HUES48 (cell line): ENCODE data around the gene NPAS3.

Experiments
- H3K27ac ChIP-seq: one replicate; pipeline ENCODE4 v1.7.0; 2013; ENCODE audit warnings: low read depth, low read length, inconsistent platforms
- H3K27me3 ChIP-seq: 2 replicates; pipeline ENCODE4 v1.6.1; 2013; ENCODE audit warnings: mild to moderate bottlenecking, low read length; ENCODE audit not compliant: control insufficient read depth, insufficient read depth
- H3K36me3 ChIP-seq: 2 replicates; pipeline ENCODE4 v1.6.1; 2013; ENCODE audit warnings: low read length; ENCODE audit not compliant: control insufficient read depth, insufficient read depth
- H3K4me1 ChIP-seq: 2 replicates; pipeline ENCODE4 v1.6.1; 2013; ENCODE audit warnings: mild to moderate bottlenecking, low read length; ENCODE audit not compliant: control insufficient read depth, insufficient read depth
- H3K4me3 ChIP-seq: 2 replicates; pipeline ENCODE4 v1.5.1; 2013; ENCODE audit warnings: mild to moderate bottlenecking, low read depth, low read length
- H3K9ac ChIP-seq: 2 replicates; pipeline ENCODE4 v1.6.1; 2013; ENCODE audit warnings: mild to moderate bottlenecking, low read depth, low read length, moderate library complexity
- H3K9me3 ChIP-seq: 2 replicates; pipeline ENCODE4 v1.6.1; 2013; ENCODE audit warnings: low read length; ENCODE audit not compliant: control insufficient read depth, insufficient read depth

The NPAS3 gene

GRCh38 chr14:33555710-33556350 is 617.2 kb downstream of the NPAS3 start:
- H3K9me3 ChIP-seq, result no peaks in the 10 kb centered on the region
- peaks cover 8% of the 10 kb centered on the region for H3K4me1 ChIP-seq
- H3K9ac ChIP-seq, result no peak overlapping the region
- no peak overlapping the region for H3K27ac ChIP-seq
- no peak overlapping the region for H3K4me3 ChIP-seq
- no peaks in the 10 kb centered on the region for H3K27me3 ChIP-seq
- no peaks in the 10 kb centered on the region for H3K36me3 ChIP-seq

GRCh38 chr14:33556382-33557121 is 617.9 kb downstream of the NPAS3 start:
- H3K27me3 ChIP-seq, result no peaks in the 10 kb centered on the region
- no peak overlapping the region for H3K27ac ChIP-seq
- no peak overlapping the region for H3K4me3 ChIP-seq
- no peaks in the 10 kb centered on the region for H3K9me3 ChIP-seq
- no peak overlapping the region for H3K9ac ChIP-seq
- no peaks in the 10 kb centered on the region for H3K36me3 ChIP-seq
- peaks cover 11% of the 10 kb centered on the region for H3K4me1 ChIP-seq

GRCh38 chr14:33560718-33561431 is 622.2 kb downstream of the NPAS3 start:
- H3K9me3 ChIP-seq, result no peaks in the 10 kb centered on the region
- H3K36me3 ChIP-seq, result no peaks in the 10 kb centered on the region
- H3K27me3 ChIP-seq, result no peaks in the 10 kb centered on the region
- no peak overlapping the region for H3K9ac ChIP-seq
- H3K27ac ChIP-seq, result no peak overlapping the region
- H3K4me3 ChIP-seq, result no peak overlapping the region
- H3K4me1 ChIP-seq, result peaks cover 20% of the 10 kb centered on the region; the same call in 1 of the 2 replicates

- Histone ChIP-seq H3K27ac (no peak overlapping the region), H3K36me3 (no peaks in the 10 kb centered on the region), H3K4me3 (no peak overlapping the region), H3K4me1 (peaks cover 20% of the 10 kb centered on the region; the same call in 1 of the 2 replicates), H3K9ac (no peak overlapping the region), H3K27me3 (no peaks in the 10 kb centered on the region), H3K9me3 (no peaks in the 10 kb centered on the region)
Measured at GRCh38 chr14:33561488-33562175, 623.0 kb downstream of the NPAS3 start.

- Histone ChIP-seq H3K4me1 (peaks cover 20% of the 10 kb centered on the region; the same call in 1 of the 2 replicates), H3K36me3 (no peaks in the 10 kb centered on the region), H3K4me3 (no peak overlapping the region), H3K27ac (no peak overlapping the region), H3K27me3 (no peaks in the 10 kb centered on the region), H3K9me3 (no peaks in the 10 kb centered on the region), H3K9ac (no peak overlapping the region)
Measured at GRCh38 chr14:33563191-33563900, 624.7 kb downstream of the NPAS3 start.

- Histone ChIP-seq H3K36me3 (no peaks in the 10 kb centered on the region), H3K4me1 (peaks cover 20% of the 10 kb centered on the region; the same call in 1 of the 2 replicates), H3K4me3 (no peak overlapping the region)
Measured at GRCh38 chr14:33563901-33564197, 625.2 kb downstream of the NPAS3 start.

GRCh38 chr14:33564774-33565630 is 626.3 kb downstream of the NPAS3 start:
- Histone ChIP-seq H3K36me3 (no peaks in the 10 kb centered on the region), H3K27ac (peak overlapping the region; percentile 70), H3K4me1 (peaks cover 28% of the 10 kb centered on the region), H3K9me3 (no peaks in the 10 kb centered on the region), H3K9ac (no peak overlapping the region), H3K27me3 (no peaks in the 10 kb centered on the region), H3K4me3 (no peak overlapping the region)

More at GRCh38 chr14:33563901-33564197, 625.2 kb downstream of the NPAS3 start:
- Histone ChIP-seq H3K27ac (no peak overlapping the region), H3K9me3 (no peaks in the 10 kb centered on the region), H3K27me3 (no peaks in the 10 kb centered on the region), H3K9ac (no peak overlapping the region)

GRCh38 chr14:33566082-33566481 is 627.4 kb downstream of the NPAS3 start:
- Histone ChIP-seq H3K27ac (no peak overlapping the region), H3K9ac (no peak overlapping the region), H3K4me1 (peaks cover 32% of the 10 kb centered on the region), H3K9me3 (no peaks in the 10 kb centered on the region), H3K4me3 (no peak overlapping the region), H3K36me3 (no peaks in the 10 kb centered on the region), H3K27me3 (no peaks in the 10 kb centered on the region)

- H3K36me3 ChIP-seq, result no peaks in the 10 kb centered on the region
- no peak overlapping the region for H3K9ac ChIP-seq
- H3K27me3 ChIP-seq, result no peaks in the 10 kb centered on the region
- no peaks in the 10 kb centered on the region for H3K9me3 ChIP-seq
- H3K27ac ChIP-seq, result no peak overlapping the region
- H3K4me3 ChIP-seq, result no peak overlapping the region
- peaks cover 24% of the 10 kb centered on the region for H3K4me1 ChIP-seq
Measured at GRCh38 chr14:33567023-33567728, 628.5 kb downstream of the NPAS3 start.
